ENCODE data around the gene ATG14.

Gene ATG14

GRCh38 chr14:55436519-55436918, 24.9 kb upstream of the ATG14 start:
- no peak for DNase-seq (ENCODE audit: low read depth)
- in situ Hi-C loops (cut with HindIII; ENCODE audit: low sequenced_read_pairs) = no loop called here
- TF ChIP-seq CTCF (IDR thresholded peaks at IDR 0.05; ENCODE audit: low read depth, low read length, missing control alignments) = no peak
- no peak overlapping the region for H3K4me3 ChIP-seq (ENCODE audit: low read depth, low read length)

- in situ Hi-C loops (cut with HindIII; ENCODE audit: low sequenced_read_pairs) = no loop called here
- no peak for DNase-seq (ENCODE audit: low read depth)
- TF ChIP-seq CTCF (IDR thresholded peaks at IDR 0.05; ENCODE audit: low read depth, low read length, missing control alignments) = no peak
- no peak overlapping the region for H3K4me3 ChIP-seq (ENCODE audit: low read depth, low read length)
These were observed 23.2 kb upstream of the ATG14 start for GRCh38 chr14:55434805-55435174.

GRCh38 chr14:55433880-55434804, 22.5 kb upstream of the ATG14 start:
- TF ChIP-seq CTCF (IDR thresholded peaks at IDR 0.05; ENCODE audit: low read depth, low read length, missing control alignments) = no peak
- H3K4me3 ChIP-seq (ENCODE audit: low read depth, low read length) = no peak overlapping the region
- DNase-seq (ENCODE audit: low read depth) = no peak

GRCh38 chr14:55432628-55433027, 21.0 kb upstream of the ATG14 start:
- in situ Hi-C loops (cut with HindIII; ENCODE audit: low sequenced_read_pairs) = no loop called here
- DNase-seq (ENCODE audit: low read depth) = no peak
- H3K4me3 ChIP-seq (ENCODE audit: low read depth, low read length) = no peak overlapping the region
- TF ChIP-seq CTCF (IDR thresholded peaks at IDR 0.05; ENCODE audit: low read depth, low read length, missing control alignments) = no peak

More at GRCh38 chr14:55433880-55434804, 22.5 kb upstream of the ATG14 start:
- in situ Hi-C loops (cut with HindIII; ENCODE audit: low sequenced_read_pairs) = no loop called here

- in situ Hi-C loops (cut with HindIII; ENCODE audit: low sequenced_read_pairs) = no loop called here
- peak; percentile 59 for DNase-seq (ENCODE audit: low read depth)
- TF ChIP-seq CTCF (IDR thresholded peaks at IDR 0.05; ENCODE audit: low read depth, low read length, missing control alignments) = peak; percentile 38
- H3K4me3 ChIP-seq (ENCODE audit: low read depth, low read length) = no peak overlapping the region
These were observed 18.5 kb upstream of the ATG14 start for GRCh38 chr14:55430024-55430690.

- no peak overlapping the region for H3K4me3 ChIP-seq (ENCODE audit: low read depth, low read length)
- no peak for DNase-seq (ENCODE audit: low read depth)
- TF ChIP-seq CTCF (IDR thresholded peaks at IDR 0.05; ENCODE audit: low read depth, low read length, missing control alignments) = no peak
- in situ Hi-C loops (cut with HindIII; ENCODE audit: low sequenced_read_pairs) = no loop called here
These were observed 15.8 kb upstream of the ATG14 start for GRCh38 chr14:55427439-55427838.
